Measurements from ENCODE around the gene FASTKD3.

Gene FASTKD3

DNA sequence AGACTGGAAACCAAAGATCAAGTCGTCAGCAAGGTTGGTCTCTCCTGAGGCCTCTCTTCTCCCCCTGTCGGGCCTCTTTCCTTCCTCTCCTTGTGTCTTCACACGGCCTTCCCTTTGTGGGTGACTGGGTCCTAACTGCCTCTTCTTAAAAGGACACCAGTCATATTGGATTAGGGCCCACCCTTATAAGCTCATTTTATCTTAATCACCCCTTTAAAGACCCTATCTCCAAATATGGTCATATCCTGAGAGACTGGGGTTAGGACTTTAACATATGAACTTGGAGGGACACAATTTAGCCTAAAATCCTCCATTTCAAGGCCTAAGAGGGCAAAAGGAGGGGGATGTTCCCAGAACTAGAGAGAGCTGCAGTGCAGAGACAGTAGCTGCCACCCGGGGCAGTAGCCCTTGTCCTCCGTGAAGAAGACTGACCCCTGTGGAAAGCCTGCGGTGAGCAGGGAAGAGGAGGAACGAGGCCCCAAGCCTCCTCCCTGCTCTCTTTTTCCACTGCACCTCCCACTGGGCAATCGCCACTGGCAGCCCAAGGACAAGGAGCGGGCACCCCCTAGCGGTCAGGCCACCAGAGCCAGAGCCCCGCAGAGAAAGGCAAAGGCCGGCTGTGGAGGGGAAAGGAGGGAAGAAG lies 52.8 kb downstream of the FASTKD3 start:
- H2AK5ac ChIP-seq (ENCODE audit: low read length), result no peak overlapping the region
- H3K4me3 ChIP-seq (ENCODE audit: low read length), result no peak overlapping the region
- no peak overlapping the region for H3K23ac ChIP-seq (ENCODE audit: low read length)
- no peaks in the 10 kb centered on the region for H3K79me2 ChIP-seq (ENCODE audit: control insufficient read depth, insufficient read depth, low read length)
- peaks cover 2% of the 10 kb centered on the region for H3K4me1 ChIP-seq (ENCODE audit: control insufficient read depth, low read depth, low read length)
- H3K27me3 ChIP-seq (ENCODE audit: insufficient read depth, low read length, poor library complexity), result no peaks in the 10 kb centered on the region
- peak; percentile 98 for DNase-seq
- no peak overlapping the region for H3K27ac ChIP-seq (ENCODE audit: low read depth, low read length)
- WGBS (ENCODE audit: extremely low coverage, insufficient coverage, low lambda C conversion rate), result no CpG with 5 or more reads among the region's 12 CpGs
- no peak overlapping the region for H2BK5ac ChIP-seq (ENCODE audit: low read length)
- no peaks in the 10 kb centered on the region for H3K36me3 ChIP-seq (ENCODE audit: control insufficient read depth, insufficient read depth, low read length)
- no peak overlapping the region for H3K4me2 ChIP-seq (ENCODE audit: low read length)
- peak overlapping the region; percentile 20 for H3K56ac ChIP-seq (ENCODE audit: low read length)
- H3K18ac ChIP-seq (ENCODE audit: low read length), result no peak overlapping the region
- H3K4ac ChIP-seq (ENCODE audit: low read depth, low read length), result no peak overlapping the region
- H4K8ac ChIP-seq (ENCODE audit: low read depth, low read length), result no peak overlapping the region
- no peaks in the 10 kb centered on the region for H3K79me1 ChIP-seq (ENCODE audit: low read length)
- no peak overlapping the region for H4K5ac ChIP-seq (ENCODE audit: low read length)
- no peak overlapping the region for H2BK15ac ChIP-seq (replicated peaks; ENCODE audit: low read depth)
- no peak overlapping the region for H3K9ac ChIP-seq (ENCODE audit: low read length)
- no peak overlapping the region for H2BK120ac ChIP-seq (ENCODE audit: low read depth, low read length)

DNA sequence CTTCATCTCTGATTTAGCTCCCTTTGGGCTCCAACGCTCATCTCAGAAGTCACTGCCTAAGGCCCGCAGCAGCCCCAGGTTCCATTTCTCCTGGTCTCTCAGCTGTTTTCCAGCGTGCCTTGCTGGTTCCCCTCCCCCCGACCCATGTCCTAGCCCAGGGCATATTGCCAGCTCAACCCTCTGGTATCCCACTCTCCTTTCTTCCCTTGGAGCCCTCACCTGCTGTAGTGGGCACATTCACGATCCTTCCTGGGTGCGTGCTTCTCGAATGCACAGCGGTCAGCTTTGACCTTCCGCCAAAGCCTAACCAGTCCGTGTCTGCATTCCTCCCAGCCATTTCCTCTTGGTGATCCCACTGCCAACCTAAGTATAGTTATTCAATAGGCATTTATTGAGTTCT lies 54.0 kb downstream of the FASTKD3 start:
- Histone ChIP-seq H3K79me2 (ENCODE audit: control insufficient read depth, insufficient read depth, low read length) (no peaks in the 10 kb centered on the region), H3K4me3 (ENCODE audit: low read length) (no peak overlapping the region), H3K36me3 (ENCODE audit: control insufficient read depth, insufficient read depth, low read length) (no peaks in the 10 kb centered on the region), H2BK120ac (ENCODE audit: low read depth, low read length) (no peak overlapping the region), H4K8ac (ENCODE audit: low read depth, low read length) (no peak overlapping the region), H3K56ac (ENCODE audit: low read length) (no peak overlapping the region), H3K18ac (ENCODE audit: low read length) (no peak overlapping the region), H2BK15ac (replicated peaks; ENCODE audit: low read depth) (no peak overlapping the region), H2BK5ac (ENCODE audit: low read length) (peak overlapping the region; percentile 17), H4K5ac (ENCODE audit: low read length) (no peak overlapping the region), H3K27me3 (ENCODE audit: insufficient read depth, low read length, poor library complexity) (no peaks in the 10 kb centered on the region), H3K4me1 (ENCODE audit: control insufficient read depth, low read depth, low read length) (peaks cover 2% of the 10 kb centered on the region), H3K4ac (ENCODE audit: low read depth, low read length) (no peak overlapping the region), H3K9ac (ENCODE audit: low read length) (no peak overlapping the region), H3K27ac (ENCODE audit: low read depth, low read length) (no peak overlapping the region), H3K79me1 (ENCODE audit: low read length) (no peaks in the 10 kb centered on the region), H3K23ac (ENCODE audit: low read length) (no peak overlapping the region), H3K4me2 (ENCODE audit: low read length) (no peak overlapping the region), H2AK5ac (ENCODE audit: low read length) (no peak overlapping the region)
- DNase-seq, result peak; percentile 22
- no CpG with 5 or more reads among the region's 10 CpGs for WGBS (ENCODE audit: extremely low coverage, insufficient coverage, low lambda C conversion rate)

DNA sequence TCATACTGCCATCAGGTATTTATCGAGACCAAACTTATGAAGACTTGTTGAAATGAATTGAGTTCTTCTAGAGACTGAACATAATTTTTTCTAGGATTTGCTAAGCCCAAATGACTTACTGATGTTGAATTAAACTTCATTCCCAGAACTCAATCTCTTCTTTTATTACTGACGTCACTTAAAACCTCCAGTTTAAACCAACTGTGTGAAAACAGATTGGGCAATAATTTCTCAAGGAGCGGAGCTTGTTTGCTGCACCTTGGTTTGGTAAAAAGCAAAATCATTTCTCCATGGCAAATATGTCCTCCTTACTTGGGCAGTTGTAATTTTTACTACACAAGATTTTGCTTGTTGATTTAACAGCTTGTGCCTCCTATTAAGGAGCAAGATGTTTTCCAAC lies 55.3 kb downstream of the FASTKD3 start:
- H2BK120ac ChIP-seq (ENCODE audit: low read depth, low read length), result no peak overlapping the region
- peaks cover 2% of the 10 kb centered on the region for H3K4me1 ChIP-seq (ENCODE audit: control insufficient read depth, low read depth, low read length)
- H3K79me1 ChIP-seq (ENCODE audit: low read length), result no peaks in the 10 kb centered on the region
- H2BK15ac ChIP-seq (replicated peaks; ENCODE audit: low read depth), result no peak overlapping the region
- H3K79me2 ChIP-seq (ENCODE audit: control insufficient read depth, insufficient read depth, low read length), result no peaks in the 10 kb centered on the region
- DNase-seq, result no peak
- H3K56ac ChIP-seq (ENCODE audit: low read length), result no peak overlapping the region
- no peaks in the 10 kb centered on the region for H3K36me3 ChIP-seq (ENCODE audit: control insufficient read depth, insufficient read depth, low read length)
- no peak overlapping the region for H3K27ac ChIP-seq (ENCODE audit: low read depth, low read length)
- H3K4ac ChIP-seq (ENCODE audit: low read depth, low read length), result no peak overlapping the region
- no peaks in the 10 kb centered on the region for H3K27me3 ChIP-seq (ENCODE audit: insufficient read depth, low read length, poor library complexity)
- no peak overlapping the region for H3K18ac ChIP-seq (ENCODE audit: low read length)
- WGBS (ENCODE audit: extremely low coverage, insufficient coverage, low lambda C conversion rate), result no CpG with 5 or more reads among the region's 3 CpGs
- H2BK5ac ChIP-seq (ENCODE audit: low read length), result no peak overlapping the region
- H2AK5ac ChIP-seq (ENCODE audit: low read length), result no peak overlapping the region
- no peak overlapping the region for H3K9ac ChIP-seq (ENCODE audit: low read length)
- H4K8ac ChIP-seq (ENCODE audit: low read depth, low read length), result no peak overlapping the region
- no peak overlapping the region for H3K4me3 ChIP-seq (ENCODE audit: low read length)
- no peak overlapping the region for H3K4me2 ChIP-seq (ENCODE audit: low read length)
- H3K23ac ChIP-seq (ENCODE audit: low read length), result no peak overlapping the region
- H4K5ac ChIP-seq (ENCODE audit: low read length), result no peak overlapping the region

DNA sequence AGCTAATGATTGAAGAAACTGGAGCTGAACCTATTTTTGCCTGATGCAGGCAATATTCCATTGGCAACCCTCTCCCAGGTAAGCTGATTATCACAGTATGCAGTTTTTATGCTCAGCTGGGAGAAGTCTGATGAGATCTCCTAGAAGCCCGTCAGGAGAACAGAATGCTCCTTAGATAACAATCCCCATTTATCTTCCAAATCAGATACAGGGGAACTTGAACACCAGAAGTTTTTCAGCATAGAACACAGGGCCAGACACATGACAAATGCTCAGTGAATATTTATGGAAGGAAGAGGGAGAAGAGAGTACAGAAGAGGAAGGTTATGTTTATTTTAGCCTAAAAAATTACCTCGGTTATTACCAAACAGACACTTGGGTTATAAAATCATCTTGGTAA lies 55.8 kb downstream of the FASTKD3 start:
- Histone ChIP-seq H2BK120ac (ENCODE audit: low read depth, low read length) (no peak overlapping the region), H4K5ac (ENCODE audit: low read length) (no peak overlapping the region), H3K27ac (ENCODE audit: low read depth, low read length) (no peak overlapping the region), H3K9ac (ENCODE audit: low read length) (no peak overlapping the region), H4K8ac (ENCODE audit: low read depth, low read length) (no peak overlapping the region), H3K4ac (ENCODE audit: low read depth, low read length) (no peak overlapping the region), H3K23ac (ENCODE audit: low read length) (no peak overlapping the region), H3K79me2 (ENCODE audit: control insufficient read depth, insufficient read depth, low read length) (no peaks in the 10 kb centered on the region), H3K4me3 (ENCODE audit: low read length) (no peak overlapping the region), H2AK5ac (ENCODE audit: low read length) (no peak overlapping the region), H3K36me3 (ENCODE audit: control insufficient read depth, insufficient read depth, low read length) (no peaks in the 10 kb centered on the region), H3K27me3 (ENCODE audit: insufficient read depth, low read length, poor library complexity) (no peaks in the 10 kb centered on the region), H3K56ac (ENCODE audit: low read length) (no peak overlapping the region), H3K79me1 (ENCODE audit: low read length) (no peaks in the 10 kb centered on the region), H3K18ac (ENCODE audit: low read length) (no peak overlapping the region), H2BK5ac (ENCODE audit: low read length) (no peak overlapping the region), H2BK15ac (replicated peaks; ENCODE audit: low read depth) (no peak overlapping the region), H3K4me2 (ENCODE audit: low read length) (no peak overlapping the region), H3K4me1 (ENCODE audit: control insufficient read depth, low read depth, low read length) (peaks cover 2% of the 10 kb centered on the region)
- no peak for DNase-seq
- WGBS (ENCODE audit: extremely low coverage, insufficient coverage, low lambda C conversion rate), result no CpG with 5 or more reads among the region's 2 CpGs

DNA sequence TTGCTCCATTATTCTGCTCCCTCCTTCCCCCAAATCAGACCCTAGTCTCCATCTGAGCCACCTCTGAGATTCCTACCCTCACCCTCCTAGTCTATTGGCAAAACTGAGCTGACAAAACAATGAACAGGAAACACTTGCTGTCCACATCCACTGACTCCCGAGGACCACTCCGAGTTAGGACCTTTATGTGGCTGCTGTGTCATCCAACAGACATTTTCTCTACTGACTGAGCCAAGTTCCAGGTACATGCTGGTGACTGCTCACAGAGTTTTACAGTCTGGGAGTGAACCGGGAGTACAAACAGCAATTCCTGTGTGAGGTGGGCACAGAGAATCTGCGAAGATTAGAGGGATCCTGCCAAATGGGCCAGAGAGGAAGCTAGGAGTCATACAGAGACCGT lies 57.1 kb downstream of the FASTKD3 start:
- Histone ChIP-seq H2AK5ac (ENCODE audit: low read length) (no peak overlapping the region), H3K79me2 (ENCODE audit: control insufficient read depth, insufficient read depth, low read length) (no peaks in the 10 kb centered on the region), H3K4ac (ENCODE audit: low read depth, low read length) (no peak overlapping the region), H2BK120ac (ENCODE audit: low read depth, low read length) (no peak overlapping the region), H2BK15ac (replicated peaks; ENCODE audit: low read depth) (no peak overlapping the region), H3K27ac (ENCODE audit: low read depth, low read length) (no peak overlapping the region), H3K4me1 (ENCODE audit: control insufficient read depth, low read depth, low read length) (peaks cover 2% of the 10 kb centered on the region), H4K5ac (ENCODE audit: low read length) (no peak overlapping the region), H4K8ac (ENCODE audit: low read depth, low read length) (no peak overlapping the region), H3K79me1 (ENCODE audit: low read length) (no peaks in the 10 kb centered on the region), H3K4me3 (ENCODE audit: low read length) (no peak overlapping the region), H3K56ac (ENCODE audit: low read length) (no peak overlapping the region), H3K9ac (ENCODE audit: low read length) (no peak overlapping the region), H3K18ac (ENCODE audit: low read length) (no peak overlapping the region), H3K27me3 (ENCODE audit: insufficient read depth, low read length, poor library complexity) (no peaks in the 10 kb centered on the region), H3K36me3 (ENCODE audit: control insufficient read depth, insufficient read depth, low read length) (peaks cover 2% of the 10 kb centered on the region), H2BK5ac (ENCODE audit: low read length) (no peak overlapping the region), H3K4me2 (ENCODE audit: low read length) (no peak overlapping the region), H3K23ac (ENCODE audit: low read length) (no peak overlapping the region)
- WGBS (ENCODE audit: extremely low coverage, insufficient coverage, low lambda C conversion rate), result no CpG with 5 or more reads among the region's 5 CpGs
- no peak for DNase-seq

Data from mesendoderm (in vitro differentiated cells).